CD4-positive, alpha-beta T cell treated with Interleukin-21 for 1 hour (primary cell): ENCODE data around the gene COQ5.
"Not testable (repeated sequence)": the region's sequence is repeated elsewhere in the genome, so short reads cannot be mapped to it uniquely, and the experiment has no call there.

Experiments used
- DNase-seq: peaks from one replicate; pipeline ENCODE4 v3.0.0-alpha.2; 2020

Gene COQ5

DNA sequence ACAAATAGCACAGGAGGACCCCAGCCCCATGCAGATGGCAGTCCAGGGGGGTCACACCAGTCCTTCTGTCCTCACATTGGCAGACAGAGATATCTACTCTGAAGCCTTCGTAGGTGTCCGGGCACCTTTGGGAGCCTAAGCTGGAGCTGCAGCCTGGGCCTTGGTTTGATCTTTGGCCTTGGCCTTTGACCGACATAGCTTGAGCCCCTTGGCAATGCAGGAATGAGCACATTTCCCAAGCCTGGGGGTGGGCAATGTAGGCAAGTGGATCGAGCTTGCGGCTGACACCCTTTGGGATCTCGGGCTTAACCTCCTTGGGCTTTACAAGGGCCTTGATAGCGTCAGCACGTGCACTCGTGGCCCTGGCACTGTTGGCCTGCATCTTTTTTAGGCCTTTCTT is 6.4 kb downstream of the COQ5 start:
- DNase-seq, result no peak

DNA sequence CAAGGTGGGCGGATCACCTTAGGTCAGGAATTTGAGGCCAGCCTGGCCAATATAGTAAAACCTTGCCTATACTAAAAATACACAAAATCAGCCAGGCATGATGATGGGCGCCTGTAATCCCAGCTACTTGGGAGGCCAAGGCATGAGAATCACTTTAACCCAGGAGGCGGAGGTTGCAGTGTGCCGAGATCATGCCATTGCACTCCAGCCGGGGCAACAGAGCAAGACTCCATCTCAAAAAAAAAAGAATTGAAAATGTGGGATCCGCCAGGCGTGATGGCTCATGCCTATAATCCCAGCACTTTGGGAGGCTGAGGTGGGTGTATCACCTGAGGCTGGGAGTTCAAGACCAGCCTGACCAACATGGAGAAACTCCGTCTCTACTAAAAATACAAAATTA is 9.6 kb downstream of the COQ5 start:
- DNase-seq, result not testable (repeated sequence)

DNA sequence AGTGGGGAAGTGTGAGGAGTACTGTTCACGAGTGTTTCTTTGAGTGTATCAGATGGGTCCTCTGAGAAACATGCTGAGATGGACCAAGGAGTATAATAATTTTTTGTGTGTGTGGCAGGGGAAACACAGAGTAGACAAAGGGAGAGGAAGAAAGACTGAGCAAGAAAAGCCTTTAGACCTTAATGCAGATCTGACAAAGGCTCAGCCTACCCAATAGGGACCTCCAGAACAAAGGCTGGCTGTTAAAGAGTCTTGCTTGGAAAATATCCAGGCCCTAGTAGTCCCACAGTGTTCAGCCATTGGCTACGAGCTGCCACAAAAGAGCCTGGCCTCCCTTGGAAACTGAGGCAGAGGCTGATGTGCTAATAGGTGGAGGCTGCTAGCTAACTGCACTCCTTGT is 13.5 kb downstream of the COQ5 start:
- no peak for DNase-seq

DNA sequence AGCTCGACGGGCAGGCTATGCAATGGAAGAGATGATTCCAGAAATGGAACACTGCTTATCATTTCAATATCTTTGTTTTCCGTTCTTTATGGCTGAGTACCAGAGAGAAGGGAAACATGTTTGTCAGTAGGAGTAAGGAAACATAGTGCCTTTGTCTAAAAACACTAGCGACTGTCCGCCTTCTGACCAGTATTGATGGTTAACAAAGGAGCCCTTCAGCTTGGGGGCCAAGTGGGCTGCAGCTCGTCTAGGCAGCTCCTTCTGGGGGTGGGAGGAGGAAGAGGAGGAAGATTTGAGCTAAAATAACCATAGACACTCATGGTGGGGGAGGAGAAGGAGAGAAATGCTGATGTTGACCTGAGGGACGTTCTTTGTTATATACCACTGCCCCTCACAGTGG is 15.0 kb downstream of the COQ5 start:
- no peak for DNase-seq

DNA sequence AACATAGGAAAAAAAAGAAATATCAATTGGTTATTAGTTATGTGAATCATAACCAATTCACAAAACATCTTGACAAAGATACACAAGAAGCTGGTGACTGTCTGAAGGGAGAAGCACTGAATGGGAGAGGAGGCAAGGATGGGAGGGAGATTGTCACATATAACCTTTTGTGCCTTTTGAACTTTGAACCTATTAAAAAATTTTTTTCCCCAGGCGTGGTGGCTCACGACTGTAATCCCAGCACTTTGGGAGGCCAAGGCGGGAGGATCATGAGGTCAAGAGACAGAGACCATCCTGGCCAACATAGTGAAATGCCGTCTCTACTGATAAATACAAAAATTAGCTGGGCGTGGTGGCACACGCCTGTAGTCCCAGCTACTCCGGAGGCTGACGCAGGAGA is 20.4 kb downstream of the COQ5 start:
- DNase-seq, result no peak

DNA sequence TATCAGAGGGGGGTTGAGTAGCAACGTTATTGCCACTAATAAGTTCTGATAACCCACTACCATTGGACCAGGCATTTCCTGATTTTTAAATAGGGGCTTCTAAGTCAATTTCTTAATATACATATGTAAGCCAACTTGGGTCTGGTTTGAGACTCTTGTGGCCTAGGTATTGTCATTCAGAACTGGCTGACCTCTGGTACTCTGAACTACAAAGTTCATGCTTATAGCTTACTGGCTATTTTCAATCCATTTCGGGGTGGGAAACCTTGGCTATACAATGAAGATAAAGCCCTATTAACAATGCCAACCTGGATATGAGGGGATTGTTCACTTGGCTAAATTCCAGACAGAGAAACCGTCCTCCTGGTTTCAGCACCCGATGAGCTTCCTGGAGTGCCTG is 24.4 kb downstream of the COQ5 start:
- no peak for DNase-seq

DNA sequence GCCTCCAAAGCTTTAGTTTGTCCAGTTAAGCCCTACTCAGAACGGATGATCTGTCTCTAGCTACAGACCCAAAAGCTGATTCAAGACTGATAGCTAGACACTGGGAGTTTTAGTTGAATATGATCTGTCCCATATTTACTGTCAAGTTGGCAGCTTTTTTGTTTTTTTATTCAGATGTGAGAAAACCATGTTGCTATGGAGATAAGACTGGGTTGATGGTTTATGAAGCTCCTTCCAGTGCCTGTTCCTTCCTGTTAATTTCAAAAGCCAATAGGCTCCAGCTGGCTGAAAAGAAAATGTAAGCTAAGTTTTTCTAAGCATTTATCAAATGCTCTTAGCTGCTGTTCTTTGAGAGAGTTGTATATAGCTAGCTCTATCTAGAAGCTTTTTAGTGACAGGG is 28.4 kb downstream of the COQ5 start:
- no peak for DNase-seq

DNA sequence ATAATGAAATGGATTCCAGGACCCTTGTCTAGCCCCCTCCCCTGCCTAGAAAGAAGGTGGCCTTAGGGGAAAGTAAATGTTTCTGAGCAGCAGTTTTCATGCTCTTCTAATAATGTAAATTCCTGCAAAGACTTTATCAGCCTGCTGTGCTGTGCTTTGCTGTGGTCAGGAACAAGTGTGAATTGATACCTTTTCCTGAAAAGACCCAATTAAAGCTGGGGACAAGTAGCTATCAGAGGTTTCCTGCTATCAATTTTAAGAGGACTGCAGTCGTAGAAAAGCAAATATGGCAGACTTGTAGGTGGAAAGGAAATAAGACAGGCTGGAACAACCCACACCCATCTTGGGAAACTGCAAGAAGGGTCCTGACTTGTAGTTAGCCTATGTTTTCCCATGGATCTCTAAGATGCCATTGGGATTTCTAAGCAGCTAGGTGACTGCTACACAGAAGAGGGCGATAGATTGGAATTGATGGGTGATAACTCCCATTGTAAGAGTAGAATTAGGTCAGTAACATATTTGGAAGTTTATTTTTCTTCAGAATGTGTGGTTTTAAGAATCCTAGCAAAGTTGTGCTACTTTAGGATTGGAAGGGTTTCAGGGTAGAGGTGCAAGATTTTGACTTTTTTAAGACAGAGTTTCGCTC is 30.0 kb downstream of the COQ5 start:
- no peak for DNase-seq

DNA sequence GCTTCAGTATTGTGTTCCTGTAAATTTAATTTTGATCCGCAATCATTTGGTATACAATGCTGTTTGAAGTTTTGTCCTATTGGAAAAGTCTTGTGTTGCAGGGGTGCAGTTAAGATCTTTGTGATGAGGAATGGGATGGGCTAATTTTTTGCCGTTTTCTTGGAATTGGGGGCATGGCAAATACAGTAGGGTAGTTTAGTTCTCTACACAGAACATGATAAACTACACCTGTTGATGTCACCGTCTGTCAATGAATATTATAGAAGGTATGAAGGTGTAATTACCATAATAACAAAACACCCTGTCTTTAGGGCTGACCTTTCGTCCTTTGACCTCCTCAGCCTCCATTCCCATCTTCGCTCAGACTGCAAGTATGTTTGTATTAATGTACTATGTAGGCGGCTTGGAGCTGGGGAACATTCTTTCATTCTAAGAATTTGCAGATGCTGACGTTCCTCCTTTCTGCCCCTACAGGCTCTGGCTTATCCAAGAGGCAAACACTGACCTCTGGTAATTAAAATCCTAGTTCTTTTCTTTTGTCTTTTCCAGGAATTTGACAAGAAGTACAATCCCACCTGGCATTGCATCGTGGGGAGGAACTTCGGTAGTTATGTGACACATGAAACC is 31.3 kb downstream of the COQ5 start:
- no peak for DNase-seq

DNA sequence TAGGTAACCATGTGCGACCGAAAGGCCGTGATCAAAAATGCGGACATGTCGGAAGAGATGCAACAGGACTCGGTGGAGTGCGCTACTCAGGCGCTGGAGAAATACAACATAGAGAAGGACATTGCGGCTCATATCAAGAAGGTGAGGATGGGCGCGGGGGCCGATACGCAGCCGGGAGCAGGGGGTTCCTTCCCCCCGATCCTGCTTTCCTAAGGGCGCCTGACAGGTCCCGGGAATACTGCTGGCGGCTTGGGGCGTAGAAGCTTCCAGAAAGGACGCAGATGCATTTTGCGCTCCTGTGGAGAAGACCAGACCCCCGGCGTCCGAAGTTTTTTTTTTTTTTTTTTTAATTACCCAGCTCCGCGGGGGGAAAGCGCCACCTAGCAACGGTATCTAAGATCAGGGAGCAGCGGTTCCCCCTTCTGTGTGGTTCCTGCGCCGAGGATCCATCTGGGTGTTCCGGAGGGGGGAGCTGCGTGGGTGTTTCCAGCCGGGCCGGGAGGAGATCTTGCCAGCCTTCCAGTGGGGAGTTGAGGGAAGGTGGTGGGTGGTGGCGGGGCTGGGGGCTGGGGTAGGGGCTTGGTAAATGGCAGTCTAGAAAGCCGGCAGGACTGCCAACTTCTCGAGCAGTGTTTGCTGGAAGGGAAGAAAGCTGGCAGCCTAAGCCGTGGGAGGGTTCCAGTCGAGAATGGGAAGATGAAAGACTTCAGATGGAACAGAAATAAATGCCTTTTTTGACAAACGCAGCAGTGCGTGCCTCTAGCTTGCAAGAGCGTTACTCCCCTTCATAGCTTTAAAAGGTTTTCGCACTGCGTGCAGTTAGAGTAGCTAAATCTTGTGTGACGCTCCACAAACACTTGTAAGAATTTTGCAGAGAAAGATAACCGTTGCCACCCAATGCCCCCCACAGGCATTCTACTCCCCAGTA is 32.3 kb downstream of the COQ5 start:
- DNase-seq, result peak; percentile 66

DNA sequence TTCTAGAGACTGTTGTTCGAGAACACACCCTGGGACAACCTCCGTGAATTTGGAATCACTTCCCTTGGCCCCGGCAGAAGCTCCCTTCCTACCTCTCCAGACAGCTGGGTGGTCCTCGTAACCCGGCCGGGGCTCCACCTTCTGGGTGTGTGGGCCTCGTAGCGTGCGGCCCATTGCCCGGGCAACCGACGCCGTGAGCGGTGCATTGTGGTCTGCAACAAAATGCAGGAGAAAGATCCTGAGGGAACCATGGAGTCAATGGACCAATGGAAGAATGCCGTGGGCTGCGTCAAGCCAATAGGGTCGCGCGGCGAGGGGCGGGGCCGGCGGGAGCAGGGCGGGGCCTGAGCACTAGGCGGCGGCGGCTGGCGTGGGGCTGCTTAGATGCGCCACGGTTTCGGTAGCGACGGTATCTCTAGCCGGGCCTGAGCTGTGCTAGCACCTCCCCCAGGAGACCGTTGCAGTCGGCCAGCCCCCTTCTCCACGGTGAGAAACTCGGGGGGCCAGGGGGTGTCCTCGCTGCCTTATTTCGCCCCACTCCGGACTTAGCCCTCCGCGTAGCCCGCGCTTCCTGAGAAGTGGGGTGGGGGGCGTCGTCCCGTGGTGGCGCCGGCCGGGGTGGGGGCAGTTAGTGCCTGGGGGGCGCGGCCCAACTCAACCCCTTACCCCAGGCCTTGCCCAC is 33.1 kb downstream of the COQ5 start, which contains the start of gene DYNLL1:
Gene DYNLL1 (plus strand): TSS at position 383 of the 682 bp plus-strand sequence. CDS start 309 bp downstream, outside the sequence.
- DNase-seq, result peak; percentile 98

DNA sequence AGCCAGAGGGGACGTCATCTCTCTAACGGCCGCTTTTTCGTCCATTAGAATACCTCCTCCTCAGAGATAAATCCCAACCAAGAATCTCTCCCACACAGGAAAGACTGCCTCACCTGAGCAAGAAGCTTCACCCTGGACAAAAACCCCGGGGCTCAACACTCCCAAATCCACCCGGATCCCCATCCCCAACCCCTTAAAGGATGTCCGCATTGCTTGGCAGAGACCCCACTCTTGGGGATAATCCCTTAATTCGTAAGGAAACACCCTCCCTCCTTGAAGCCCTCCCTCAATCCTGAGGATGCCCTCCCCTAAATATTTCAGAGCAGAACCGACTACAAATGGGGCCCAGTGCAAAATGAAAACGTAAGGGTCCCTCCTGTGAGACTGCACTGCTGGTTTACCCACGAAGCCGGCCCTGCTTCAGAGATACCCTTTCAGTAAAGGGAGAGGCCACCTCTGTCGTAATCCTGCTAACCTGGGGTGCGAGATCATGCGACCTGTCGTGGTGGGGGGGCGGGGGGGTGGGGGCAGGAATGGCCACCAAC is 33.7 kb downstream of the COQ5 start:
- no peak for DNase-seq

DNA sequence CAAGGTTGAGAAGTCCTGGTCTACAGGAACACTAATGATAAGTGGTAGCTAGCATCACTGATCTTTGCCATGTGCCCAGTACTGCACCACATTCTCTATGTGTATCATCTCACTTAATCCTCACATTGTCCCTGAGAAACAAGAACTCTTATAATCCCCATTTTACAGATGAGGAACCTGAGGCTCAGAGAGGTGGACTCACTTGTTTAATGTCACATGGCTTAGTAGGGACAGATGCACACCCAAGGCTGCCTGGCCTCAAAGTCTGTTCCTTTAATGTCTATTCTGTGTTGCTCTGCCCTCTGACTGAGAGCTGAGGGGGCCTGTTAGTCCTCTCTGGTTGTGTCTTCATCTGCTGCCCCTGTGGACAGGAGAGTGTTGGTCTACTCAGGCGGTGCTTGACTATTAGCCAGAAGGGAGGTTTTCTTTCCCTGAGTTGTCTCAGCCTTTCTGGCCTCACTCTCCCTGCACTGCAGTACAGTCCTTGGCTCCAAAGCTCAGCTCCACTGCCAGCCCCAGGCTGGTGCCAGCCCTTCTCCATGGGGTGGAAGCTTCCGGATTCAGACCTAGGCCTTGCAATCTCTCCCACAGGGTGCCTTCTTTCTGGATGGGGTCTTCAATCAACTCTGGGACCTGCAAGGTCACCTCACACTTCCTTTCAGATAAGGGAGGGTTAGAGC is 38.0 kb downstream of the COQ5 start:
- DNase-seq, result no peak

DNA sequence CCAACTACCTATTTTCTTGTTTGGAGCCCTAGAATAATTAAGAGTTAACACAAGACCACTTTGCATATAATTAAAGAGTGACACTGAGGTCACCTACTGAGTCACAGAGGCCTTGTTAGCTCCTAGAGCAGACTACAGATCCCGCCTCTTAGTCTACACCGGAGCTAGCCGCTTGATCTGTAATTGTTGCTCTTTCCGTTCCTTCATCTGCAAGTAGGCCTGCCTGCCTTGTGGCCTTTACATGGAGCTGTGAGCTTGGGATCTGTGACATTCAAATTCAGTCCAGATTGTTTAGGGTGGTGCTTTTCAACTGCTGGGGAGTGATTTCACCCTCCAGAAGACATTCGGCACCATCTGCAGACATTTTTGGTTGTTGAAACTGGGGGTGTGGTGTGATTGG is 38.6 kb downstream of the COQ5 start:
- no peak for DNase-seq

DNA sequence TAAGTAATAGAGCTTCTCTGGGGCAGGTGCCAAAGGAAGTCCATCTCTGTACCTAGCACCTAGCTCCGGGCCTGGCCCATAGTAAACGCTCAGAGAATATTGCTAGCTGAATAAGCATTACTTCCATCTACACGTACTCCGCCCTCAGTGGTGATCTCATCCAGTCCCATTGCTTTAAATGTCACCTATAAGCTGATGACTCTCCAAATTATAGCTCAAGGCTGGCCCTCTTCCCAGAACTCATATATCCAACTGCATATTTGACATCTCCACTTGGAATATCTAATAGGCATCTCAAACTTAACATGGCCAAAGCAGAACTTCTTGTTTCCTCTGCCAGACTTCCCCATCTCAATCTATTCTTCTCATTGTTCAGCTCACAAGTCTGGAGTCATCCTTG is 39.9 kb downstream of the COQ5 start:
- no peak for DNase-seq

DNA sequence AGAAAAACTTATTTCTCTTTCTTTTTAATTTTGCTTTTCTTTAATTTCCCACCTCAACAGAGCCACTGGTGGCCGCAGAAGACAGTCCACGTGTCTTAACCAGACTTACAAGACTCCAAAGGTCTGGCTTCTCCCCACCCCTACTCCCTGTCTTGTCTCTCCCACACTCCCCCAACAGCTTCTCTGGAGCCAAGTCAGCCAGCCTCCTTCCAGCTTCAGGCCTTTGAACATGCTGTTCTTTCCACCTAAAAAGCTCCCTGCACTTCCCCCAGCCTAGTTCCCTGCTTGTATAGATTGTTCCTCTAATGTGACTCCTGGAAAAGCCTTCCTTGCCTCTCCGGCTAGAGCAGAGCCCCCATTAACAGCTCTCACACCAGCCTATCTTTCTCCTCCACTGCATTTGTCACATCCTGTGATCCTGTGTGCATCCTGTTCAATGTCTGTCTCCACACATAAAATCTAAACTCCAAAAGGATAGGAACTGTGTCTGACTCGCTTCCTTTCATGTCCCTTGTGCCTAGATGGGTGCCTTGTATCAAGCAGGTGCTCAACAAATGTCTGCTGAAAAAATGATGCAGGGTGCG is 40.8 kb downstream of the COQ5 start:
- DNase-seq, result no peak

DNA sequence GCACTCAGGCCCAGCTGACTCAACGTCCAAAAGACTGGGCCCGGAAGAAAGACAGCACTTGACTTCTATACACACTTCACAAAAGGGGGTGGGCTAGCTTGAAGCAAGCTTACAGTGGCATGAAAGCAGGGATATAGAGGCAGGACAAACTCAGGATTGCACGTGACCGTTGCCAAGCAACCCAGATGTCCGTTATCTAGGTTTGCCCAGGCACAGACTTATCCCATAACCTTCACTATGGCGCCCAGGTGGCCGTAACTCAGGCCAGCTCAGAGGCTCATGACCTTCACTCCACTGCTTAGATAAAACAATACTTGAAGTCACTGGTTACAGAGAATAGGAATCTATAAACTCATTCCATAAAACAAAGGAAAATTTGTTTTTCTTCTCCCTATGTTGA is 41.4 kb downstream of the COQ5 start:
- DNase-seq, result not testable (repeated sequence)

DNA sequence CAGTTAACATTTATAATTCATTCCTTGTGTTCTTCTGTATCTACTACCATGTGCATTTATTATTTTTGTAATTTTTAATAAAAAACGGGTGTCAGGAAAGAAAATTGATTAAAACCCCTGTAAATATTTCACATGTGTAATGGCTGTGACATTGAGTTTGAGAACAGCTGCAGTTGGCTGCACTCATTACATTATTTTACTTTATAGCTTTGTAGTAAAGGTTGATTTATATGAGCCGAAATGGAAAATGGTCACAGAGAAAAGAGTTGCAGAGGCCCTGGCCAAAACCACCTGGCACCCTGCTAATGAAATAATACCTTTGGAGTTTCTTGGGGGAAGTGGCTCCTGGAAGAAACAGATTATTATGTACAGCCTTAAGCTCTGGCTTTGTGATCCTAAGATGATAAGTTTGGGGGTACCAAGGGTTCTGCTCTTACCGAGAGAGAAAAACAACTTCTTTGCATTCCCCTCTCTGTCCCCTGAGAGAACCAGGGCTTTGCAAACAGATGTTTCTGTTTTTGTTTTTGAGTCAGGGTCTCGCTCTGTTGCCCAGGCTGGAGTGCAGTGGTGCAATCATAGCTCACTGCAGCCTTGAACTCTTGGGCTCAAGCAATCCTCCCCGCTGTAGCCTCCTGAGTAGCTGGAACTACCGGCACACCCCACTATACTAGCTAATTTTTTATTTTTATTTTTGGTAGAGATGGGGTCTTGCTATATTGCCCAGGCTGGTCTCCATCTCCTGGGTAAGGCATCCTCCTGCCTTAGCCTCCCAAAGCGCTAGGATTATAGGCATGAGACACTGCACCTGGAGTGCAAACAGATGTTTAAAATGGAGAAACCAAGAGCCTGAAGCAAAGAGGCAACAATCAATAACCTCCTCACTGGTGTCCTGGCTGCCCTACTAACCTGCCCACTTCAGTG is 42.7 kb downstream of the COQ5 start:
- no peak for DNase-seq

DNA sequence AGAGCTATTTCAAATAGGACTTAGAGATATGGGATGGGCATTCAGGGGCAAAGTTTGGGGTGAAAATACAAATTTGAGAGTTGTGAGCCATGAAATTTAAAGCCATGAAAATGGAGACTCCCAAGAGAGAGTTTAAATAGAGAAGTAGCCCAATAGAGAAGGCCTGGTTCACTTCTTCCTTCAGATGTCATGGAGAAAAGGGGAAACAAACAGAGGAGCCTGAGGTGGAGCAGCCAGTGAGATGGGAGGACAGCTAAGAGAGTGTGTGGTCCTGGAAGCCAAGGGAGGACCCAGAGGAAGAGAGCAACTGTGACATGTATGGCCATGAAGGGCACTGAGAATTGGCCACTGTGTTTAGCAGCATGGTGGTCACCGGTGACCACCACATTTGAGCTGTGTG is 45.3 kb downstream of the COQ5 start:
- DNase-seq, result no peak

DNA sequence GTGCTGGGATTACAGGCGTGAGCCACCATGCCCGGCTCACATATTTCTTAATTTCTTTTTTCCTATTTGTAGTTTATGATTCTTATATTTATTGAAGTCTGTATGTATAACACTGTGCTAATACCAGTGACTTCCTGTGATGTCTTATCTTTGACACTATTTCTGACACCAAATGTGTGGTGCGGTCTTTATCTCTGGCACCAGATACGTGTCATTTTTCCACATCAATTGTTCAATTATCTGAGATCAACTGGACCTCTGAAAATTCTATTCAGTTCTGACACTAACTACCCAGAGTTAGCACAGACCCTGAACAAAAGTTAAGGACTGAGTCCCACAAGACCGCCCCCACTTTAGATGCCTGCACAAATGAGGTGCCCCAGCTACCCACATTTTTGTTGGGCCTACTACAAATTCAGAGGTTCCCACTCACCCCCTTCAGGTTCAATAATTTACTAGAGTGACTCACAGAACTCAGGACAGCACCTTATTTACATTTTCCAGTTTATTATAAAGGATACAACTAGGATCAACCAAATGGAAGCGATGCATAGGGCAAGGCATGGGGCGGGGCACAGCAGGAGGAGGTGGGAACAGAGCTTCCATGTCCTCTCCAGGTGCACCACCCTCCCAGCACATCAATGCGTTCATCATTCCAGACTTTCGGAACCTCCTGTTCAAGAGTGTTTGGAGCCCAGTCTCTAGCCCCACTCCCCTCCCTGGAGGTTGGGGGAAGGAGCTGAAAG is 47.8 kb downstream of the COQ5 start:
- DNase-seq, result peak; percentile 56
